HepG2 (cell line): ENCODE results near the gene LAMB3.

ENCODE experiments used
- ZFP36 ChIP-seq: fragments of 150-350 bp; IDR thresholded peaks from 2 replicates; pipeline ENCODE4 v1.6.1; 2018; ENCODE audit warnings: borderline replicate concordance, low read length, low read depth; ENCODE audit not compliant: partially characterized antibody
- ZKSCAN1 ChIP-seq: fragments of 150-350 bp; IDR thresholded peaks from 2 replicates; pipeline ENCODE4 v1.6.1; 2014; ENCODE audit warnings: low read length

DNA sequence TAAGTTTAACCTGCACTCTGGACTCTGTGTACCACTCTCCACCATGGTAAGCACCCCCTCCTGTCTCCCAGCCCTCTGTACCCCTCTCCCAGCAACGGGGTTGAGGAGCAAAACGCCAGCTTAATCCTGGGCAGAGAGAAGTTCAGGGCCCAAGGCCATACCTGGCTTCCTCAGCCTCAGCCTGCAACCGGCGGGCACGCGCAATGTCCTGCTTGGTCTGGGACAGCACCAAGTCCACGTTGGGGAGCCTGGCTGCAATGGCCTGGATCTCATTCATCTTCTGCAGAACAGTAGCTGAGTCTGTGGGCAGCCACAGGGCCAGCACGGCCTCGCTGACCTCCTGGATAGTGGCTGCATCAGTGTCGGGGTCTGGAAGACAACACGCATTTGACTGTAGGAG lies 33.9 kb downstream of the LAMB3 start:
- TF ChIP-seq ZKSCAN1 (no peak), ZFP36 (no peak)
